Mesenchymal stem cell (in vitro differentiated cells and primary cell): ENCODE data around the gene TMSB10.

Source experiments
- DNase-seq: peaks from one replicate; pipeline ENCODE4 v3.0.0-alpha.2; 2013
- H2AFZ ChIP-seq: one replicate; pipeline ENCODE4 v1.6.1; 2013; ENCODE audit warnings: low read depth, mild to moderate bottlenecking, control low read depth, inconsistent platforms, low read length, moderate library complexity
- H2AK5ac ChIP-seq: 2 replicates; pipeline ENCODE4 v1.6.1; 2013; ENCODE audit warnings: low read length, moderate library complexity, mild to moderate bottlenecking, inconsistent platforms; ENCODE audit not compliant: severe bottlenecking
- H2BK120ac ChIP-seq: one replicate; pipeline ENCODE4 v1.6.1; 2013; ENCODE audit warnings: low read depth, mild to moderate bottlenecking, inconsistent platforms, low read length, moderate library complexity
- H2BK12ac ChIP-seq, 2 experiments: one replicate each; pipeline ENCODE4 v1.6.1; 2013; ENCODE audit warnings: inconsistent platforms in 2 of 2, low read length in 2 of 2, mild to moderate bottlenecking in 2 of 2, moderate library complexity in 2 of 2, control low read depth in 1 of 2
- H2BK15ac ChIP-seq: one replicate; pipeline ENCODE4 v1.6.1; 2013; ENCODE audit warnings: mild to moderate bottlenecking, low read depth, inconsistent platforms; ENCODE audit not compliant: poor library complexity, severe bottlenecking
- H2BK5ac ChIP-seq: 2 replicates; pipeline ENCODE4 v1.6.1; 2013; ENCODE audit warnings: low read depth, mild to moderate bottlenecking, low read length, control low read depth, inconsistent platforms; ENCODE audit not compliant: poor library complexity, severe bottlenecking
- H3K14ac ChIP-seq, 2 experiments: one replicate each; pipeline ENCODE4 v1.6.1; 2013; ENCODE audit warnings: inconsistent platforms in 2 of 2, low read length in 2 of 2, control low read depth in 1 of 2, mild to moderate bottlenecking in 1 of 2, moderate library complexity in 1 of 2
- H3K18ac ChIP-seq, 2 experiments: one replicate each; pipeline ENCODE4 v1.6.1; 2013; ENCODE audit warnings: inconsistent platforms in 2 of 2, low read length in 2 of 2, control low read depth in 1 of 2, low read depth in 1 of 2, mild to moderate bottlenecking in 1 of 2
- H3K23ac ChIP-seq, 2 experiments: one replicate each; pipeline ENCODE4 v1.6.1; 2013; ENCODE audit warnings: inconsistent platforms in 2 of 2, low read length in 2 of 2, mild to moderate bottlenecking in 2 of 2, moderate library complexity in 2 of 2, control low read depth in 1 of 2
- H3K27ac ChIP-seq: 2 replicates; pipeline ENCODE4 v1.5.1; 2013; ENCODE audit warnings: mild to moderate bottlenecking, moderate library complexity, low read length, control low read depth, inconsistent platforms; ENCODE audit not compliant: poor library complexity, severe bottlenecking
- H3K27me3 ChIP-seq, 2 experiments: 2 replicates each; pipeline versions ENCODE4 v1.6.1 to v1.7.0; 2013; ENCODE audit warnings: low read length in 2 of 2, mild to moderate bottlenecking in 2 of 2, moderate library complexity in 2 of 2, control low read depth in 1 of 2, inconsistent platforms in 1 of 2; ENCODE audit not compliant: control insufficient read depth in 1 of 2, insufficient read depth in 1 of 2
- H3K36me3 ChIP-seq, 2 experiments: 2 replicates each; pipeline versions ENCODE4 v1.6.1 to v1.7.0; 2013; ENCODE audit warnings: low read length in 2 of 2, control low read depth in 1 of 2, inconsistent platforms in 1 of 2, low read depth in 1 of 2, mild to moderate bottlenecking in 1 of 2; ENCODE audit not compliant: insufficient read depth in 2 of 2, control insufficient read depth in 1 of 2
- H3K4ac ChIP-seq, 2 experiments: one replicate each; pipeline ENCODE4 v1.6.1; 2013; ENCODE audit warnings: inconsistent platforms in 2 of 2, low read length in 2 of 2, mild to moderate bottlenecking in 2 of 2, moderate library complexity in 2 of 2, control low read depth in 1 of 2, low read depth in 1 of 2
- H3K4me1 ChIP-seq: 2 replicates; pipeline ENCODE4 v1.6.1; 2013; ENCODE audit warnings: low read depth, low read length, control low read depth; ENCODE audit not compliant: control insufficient read depth, insufficient read depth
- H3K4me2 ChIP-seq: 2 replicates; pipeline ENCODE4 v1.6.1; 2013; ENCODE audit warnings: low read length, mild to moderate bottlenecking, inconsistent platforms; ENCODE audit not compliant: poor library complexity, severe bottlenecking
- H3K4me3 ChIP-seq, 2 experiments: 2 replicates each; pipeline versions ENCODE4 v1.5.1 to v1.7.0; 2013; ENCODE audit warnings: low read length in 2 of 2, mild to moderate bottlenecking in 2 of 2, control low read depth in 1 of 2, low read depth in 1 of 2; ENCODE audit not compliant: insufficient read depth in 1 of 2
- H3K79me1 ChIP-seq: replicated peaks from 2 replicates; pipeline ENCODE4 v1.6.1; 2013; ENCODE audit warnings: mild to moderate bottlenecking, control low read depth, low read length, inconsistent platforms; ENCODE audit not compliant: poor library complexity, severe bottlenecking
- H3K9ac ChIP-seq: 2 replicates; pipeline ENCODE4 v1.7.0; 2013; ENCODE audit warnings: mild to moderate bottlenecking, low read length, moderate library complexity
- H3K9me3 ChIP-seq: 2 replicates; pipeline ENCODE4 v1.7.0; 2013; ENCODE audit warnings: mild to moderate bottlenecking, low read length; ENCODE audit not compliant: control insufficient read depth
- H4K8ac ChIP-seq: one replicate; pipeline ENCODE4 v1.6.1; 2013; ENCODE audit warnings: inconsistent platforms, mild to moderate bottlenecking, low read length, moderate library complexity
- H4K91ac ChIP-seq: one replicate; pipeline ENCODE4 v1.6.1; 2013; ENCODE audit warnings: mild to moderate bottlenecking, low read length, inconsistent platforms
- WGBS: methylation state at CpG from one replicate; pipeline ENCODE4 v1.1.7; 2013; ENCODE audit warnings: mixed read lengths; 5-methylcytosine and 5-hydroxymethylcytosine counted together

TMSB10 gene

DNA sequence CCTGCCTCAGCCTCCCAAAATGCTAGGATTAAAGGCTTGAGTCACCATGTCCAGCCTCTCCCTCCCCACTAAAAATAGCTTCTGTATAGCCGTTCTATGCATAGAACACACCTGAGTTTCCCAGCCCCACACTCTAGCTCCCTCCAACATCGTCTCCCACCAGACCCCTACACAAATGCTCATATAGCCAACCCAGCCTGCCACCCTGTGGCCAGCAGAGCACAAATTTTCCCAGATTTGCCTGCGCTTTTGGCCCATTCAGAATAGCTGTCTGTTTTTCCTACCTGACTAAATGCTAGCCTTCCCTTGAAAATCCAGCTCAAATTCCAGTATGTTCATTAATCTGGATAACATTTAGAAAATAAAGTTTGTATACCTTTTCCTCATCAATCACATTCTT, 47.3 kb upstream of the TMSB10 start:
- Histone ChIP-seq H2AFZ (no peak overlapping the region), H3K9ac (no peak overlapping the region), H2BK120ac (no peak overlapping the region), H3K18ac (no peak overlapping the region), H3K27me3 (peaks cover 0 to 24% of the 10 kb centered on the region in 2 experiments), H3K27ac (no peak overlapping the region), H4K91ac (no peak overlapping the region), H2BK12ac (no peak overlapping the region), H3K4me2 (no peak overlapping the region), H3K4me1 (no peaks in the 10 kb centered on the region), H3K4ac (no peak overlapping the region), H3K9me3 (no peaks in the 10 kb centered on the region), H3K4me3 (no peak overlapping the region), H4K8ac (no peak overlapping the region), H3K14ac (no peak overlapping the region), H2BK15ac (no peak overlapping the region), H2AK5ac (no peak overlapping the region), H3K36me3 (no peaks in the 10 kb centered on the region), H3K23ac (no peak overlapping the region), H2BK5ac (no peak overlapping the region), H3K79me1 (no peaks in the 10 kb centered on the region)
- DNase-seq = no peak
- 62% methylated on average over 3 of the region's 3 CpGs for WGBS

DNA sequence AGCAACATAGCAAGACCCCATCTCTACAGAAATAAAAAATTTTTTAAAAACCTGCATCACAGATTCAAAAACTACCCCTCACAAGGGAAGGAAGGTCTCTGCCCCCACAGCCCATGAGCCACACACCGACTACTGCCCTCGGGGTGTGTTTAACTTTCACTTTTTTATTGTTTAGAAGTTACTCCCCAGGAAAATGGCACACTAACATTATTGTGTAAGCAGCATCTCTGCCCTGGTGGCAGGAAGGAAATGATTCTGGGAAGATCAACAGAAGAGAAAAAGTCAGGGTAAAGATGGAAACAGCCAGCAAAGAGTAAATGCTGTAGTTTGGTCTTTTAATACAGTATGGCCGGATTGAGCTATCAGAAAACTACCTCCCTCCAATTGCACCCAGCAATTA, 46.5 kb upstream of the TMSB10 start:
- no peak overlapping the region for H2BK5ac ChIP-seq
- H3K14ac ChIP-seq = no peak overlapping the region
- H3K9me3 ChIP-seq = no peaks in the 10 kb centered on the region
- H4K8ac ChIP-seq = no peak overlapping the region
- no peak overlapping the region for H2BK12ac ChIP-seq
- no peaks in the 10 kb centered on the region for H3K4me1 ChIP-seq
- no peak overlapping the region for H4K91ac ChIP-seq
- H3K27ac ChIP-seq = no peak overlapping the region
- no peak overlapping the region for H3K4me2 ChIP-seq
- H2AK5ac ChIP-seq = no peak overlapping the region
- no peak for DNase-seq
- H3K27me3 ChIP-seq = peaks cover 0 to 24% of the 10 kb centered on the region in 2 experiments
- H2AFZ ChIP-seq = no peak overlapping the region
- H2BK15ac ChIP-seq = no peak overlapping the region
- no peak overlapping the region for H3K18ac ChIP-seq
- WGBS = 71% methylated on average over 3 of the region's 3 CpGs
- H3K4ac ChIP-seq = no peak overlapping the region
- no peak overlapping the region for H2BK120ac ChIP-seq
- H3K9ac ChIP-seq = no peak overlapping the region
- H3K23ac ChIP-seq = no peak overlapping the region
- no peak overlapping the region for H3K4me3 ChIP-seq
- no peaks in the 10 kb centered on the region for H3K36me3 ChIP-seq
- H3K79me1 ChIP-seq = no peaks in the 10 kb centered on the region

DNA sequence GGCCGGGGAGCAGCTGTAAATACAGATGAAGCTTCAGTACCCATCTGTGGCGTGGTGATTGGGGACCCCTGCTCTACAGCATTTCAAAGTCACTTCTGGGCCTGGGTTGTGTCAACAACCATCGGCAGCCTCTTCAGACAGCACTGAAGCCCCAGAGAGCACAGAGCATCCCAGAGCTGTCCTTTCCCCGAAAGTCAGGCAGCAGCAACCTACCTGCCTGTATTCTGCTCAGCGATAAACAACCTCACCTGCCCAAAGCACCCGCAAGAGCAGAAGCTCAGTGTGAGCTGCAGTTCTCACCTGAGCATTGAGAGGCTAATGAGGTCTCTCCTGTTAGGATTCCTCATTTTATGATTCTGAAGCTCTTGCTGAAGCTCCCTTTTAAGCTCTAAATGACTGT, 43.9 kb upstream of the TMSB10 start:
- H3K27me3 ChIP-seq = peaks cover 0 to 17% of the 10 kb centered on the region in 2 experiments
- no peak overlapping the region for H2BK12ac ChIP-seq
- no peak overlapping the region for H2BK5ac ChIP-seq
- H3K27ac ChIP-seq = no peak overlapping the region
- H3K4ac ChIP-seq = no peak overlapping the region
- H3K4me3 ChIP-seq = no peak overlapping the region
- no peak overlapping the region for H2AFZ ChIP-seq
- no peak overlapping the region for H3K23ac ChIP-seq
- H3K79me1 ChIP-seq = no peaks in the 10 kb centered on the region
- H3K9ac ChIP-seq = no peak overlapping the region
- no peak overlapping the region for H2BK15ac ChIP-seq
- H3K18ac ChIP-seq = no peak overlapping the region
- no peak overlapping the region for H3K4me2 ChIP-seq
- DNase-seq = no peak
- no peaks in the 10 kb centered on the region for H3K9me3 ChIP-seq
- no peak overlapping the region for H4K91ac ChIP-seq
- H3K4me1 ChIP-seq = peaks cover 1% of the 10 kb centered on the region
- 72% methylated on average over 6 of the region's 6 CpGs for WGBS
- H2AK5ac ChIP-seq = no peak overlapping the region
- H4K8ac ChIP-seq = no peak overlapping the region
- H2BK120ac ChIP-seq = no peak overlapping the region
- H3K14ac ChIP-seq = no peak overlapping the region
- H3K36me3 ChIP-seq = no peaks in the 10 kb centered on the region

DNA sequence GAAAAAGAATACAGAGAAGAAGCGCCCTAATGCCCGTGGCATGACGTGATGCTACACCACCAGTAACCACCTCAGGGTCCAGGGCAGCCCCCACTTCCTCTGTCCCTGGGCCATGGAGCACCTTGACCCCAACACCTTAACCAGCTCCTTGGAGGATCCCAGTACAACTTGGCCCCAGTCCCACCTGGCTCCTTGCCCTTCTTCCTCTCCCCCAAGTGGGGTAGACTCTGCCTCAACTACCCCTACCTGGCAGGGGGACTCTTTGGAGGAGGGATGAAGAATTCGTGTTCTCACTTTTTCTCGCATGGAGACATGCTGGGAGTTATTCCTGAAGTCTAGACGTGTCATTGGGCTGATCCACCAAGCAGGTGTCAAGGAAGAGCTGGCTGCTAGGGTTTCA, 43.5 kb upstream of the TMSB10 start:
- H2AK5ac ChIP-seq = no peak overlapping the region
- no peak overlapping the region for H4K91ac ChIP-seq
- no peak overlapping the region for H3K9ac ChIP-seq
- WGBS = 63% methylated on average over 3 of the region's 6 CpGs
- no peak overlapping the region for H4K8ac ChIP-seq
- H3K27ac ChIP-seq = no peak overlapping the region
- H2BK15ac ChIP-seq = no peak overlapping the region
- no peaks in the 10 kb centered on the region for H3K9me3 ChIP-seq
- H3K4me2 ChIP-seq = no peak overlapping the region
- H3K36me3 ChIP-seq = no peaks in the 10 kb centered on the region
- H3K14ac ChIP-seq = no peak overlapping the region
- DNase-seq = no peak
- H3K4me1 ChIP-seq = peaks cover 1% of the 10 kb centered on the region
- H2AFZ ChIP-seq = no peak overlapping the region
- no peak overlapping the region for H3K4ac ChIP-seq
- H2BK5ac ChIP-seq = no peak overlapping the region
- H3K18ac ChIP-seq = no peak overlapping the region
- H3K4me3 ChIP-seq = no peak overlapping the region
- H3K79me1 ChIP-seq = no peaks in the 10 kb centered on the region
- peaks cover 0 to 14% of the 10 kb centered on the region in 2 experiments for H3K27me3 ChIP-seq
- H2BK120ac ChIP-seq = no peak overlapping the region
- no peak overlapping the region for H2BK12ac ChIP-seq
- no peak overlapping the region for H3K23ac ChIP-seq
